ENCODE results near the gene MYO10.

MYO10 gene

DNA sequence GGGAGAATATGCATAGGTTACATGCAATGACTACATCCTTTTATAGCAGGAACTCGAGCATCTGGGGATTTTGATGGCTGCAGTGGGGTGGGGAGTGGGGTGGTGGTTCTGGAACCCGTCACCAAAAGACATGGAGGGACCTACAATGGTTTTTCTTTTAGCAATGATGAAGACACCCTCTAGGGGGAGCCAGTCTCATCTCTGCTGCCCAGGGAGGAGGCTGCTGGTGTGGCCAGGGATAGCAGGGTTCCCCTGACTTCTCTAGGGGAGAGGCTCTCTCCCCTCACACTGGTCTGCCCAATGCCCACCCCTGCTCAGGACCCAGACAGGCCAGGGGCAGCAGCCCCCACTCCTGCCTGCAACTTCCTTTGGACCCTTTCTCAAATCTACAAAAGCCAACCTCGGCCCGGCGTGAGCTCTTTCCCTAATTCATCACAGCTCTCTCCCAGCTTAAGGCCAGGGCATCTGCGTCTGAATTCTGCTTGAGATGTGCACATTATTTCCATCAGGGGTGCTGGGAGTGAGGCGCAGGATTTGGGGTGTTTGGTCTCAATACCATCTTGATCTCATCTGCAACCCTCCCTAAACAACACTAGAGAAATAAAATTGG lies 245.7 kb downstream of the MYO10 start:
- H3K9me3 ChIP-seq (ENCODE audit: control insufficient read depth, insufficient read depth, low read depth, low read length) = no peaks in the 10 kb centered on the region
- no peak overlapping the region for H3K27ac ChIP-seq (ENCODE audit: low read depth, low read length)
- H3K27me3 ChIP-seq (ENCODE audit: control insufficient read depth, insufficient read depth, low read length) = no peaks in the 10 kb centered on the region
- peaks cover 88% of the 10 kb centered on the region for H3K36me3 ChIP-seq (ENCODE audit: control insufficient read depth, insufficient read depth, low read length)
- H3K4me1 ChIP-seq (ENCODE audit: control insufficient read depth, insufficient read depth, low read length) = no peaks in the 10 kb centered on the region
- H3K9ac ChIP-seq (ENCODE audit: low read length) = no peak overlapping the region
- H3K4me3 ChIP-seq (ENCODE audit: low read depth, low read length) = no peak overlapping the region

DNA sequence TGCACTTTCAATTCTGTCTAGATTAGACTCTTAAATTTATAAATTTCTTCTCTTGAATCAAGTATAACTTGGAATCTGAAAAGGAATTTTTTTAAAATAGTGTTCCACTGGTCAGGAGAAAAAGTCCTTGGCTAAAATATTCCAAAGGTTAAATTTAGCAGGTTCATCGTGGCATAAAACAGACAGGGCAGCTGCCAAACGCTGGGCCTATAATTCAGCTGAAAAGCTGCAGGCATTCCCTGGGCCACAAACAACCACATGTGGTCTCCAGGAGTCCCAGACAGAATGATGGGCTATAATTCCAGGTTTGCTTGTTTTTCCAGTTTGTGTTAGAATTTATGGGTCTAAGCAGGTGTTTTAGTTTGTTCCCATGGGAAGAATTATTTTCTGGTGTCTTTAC lies 248.2 kb downstream of the MYO10 start:
- Histone ChIP-seq H3K27ac (ENCODE audit: low read depth, low read length) (no peak overlapping the region), H3K9me3 (ENCODE audit: control insufficient read depth, insufficient read depth, low read depth, low read length) (no peaks in the 10 kb centered on the region), H3K27me3 (ENCODE audit: control insufficient read depth, insufficient read depth, low read length) (no peaks in the 10 kb centered on the region), H3K4me3 (ENCODE audit: low read depth, low read length) (no peak overlapping the region), H3K4me1 (ENCODE audit: control insufficient read depth, insufficient read depth, low read length) (no peaks in the 10 kb centered on the region), H3K36me3 (ENCODE audit: control insufficient read depth, insufficient read depth, low read length) (peaks cover 88% of the 10 kb centered on the region), H3K9ac (ENCODE audit: low read length) (no peak overlapping the region)

DNA sequence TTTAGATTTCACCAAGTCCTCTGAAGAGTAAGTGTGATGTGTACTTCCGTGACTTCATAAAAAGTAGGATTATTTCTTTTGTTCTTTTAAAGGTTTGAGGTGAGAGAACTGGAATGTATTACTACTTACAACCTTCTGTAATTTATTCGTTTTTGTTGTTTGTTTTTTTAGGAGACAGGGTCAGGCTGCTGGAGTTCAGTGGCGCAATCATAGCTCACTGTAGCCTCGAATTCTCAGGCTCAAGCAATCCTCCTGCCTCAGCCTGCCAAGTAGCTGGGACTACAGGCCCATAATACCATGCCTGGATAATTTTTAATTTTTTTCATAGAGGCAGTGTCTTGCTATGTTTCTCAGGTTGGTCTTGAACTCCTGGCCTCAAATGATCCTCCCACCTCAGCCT lies 251.0 kb downstream of the MYO10 start:
- no peak overlapping the region for H3K9ac ChIP-seq (ENCODE audit: low read length)
- no peaks in the 10 kb centered on the region for H3K9me3 ChIP-seq (ENCODE audit: control insufficient read depth, insufficient read depth, low read depth, low read length)
- no peak overlapping the region for H3K4me3 ChIP-seq (ENCODE audit: low read depth, low read length)
- H3K4me1 ChIP-seq (ENCODE audit: control insufficient read depth, insufficient read depth, low read length) = no peaks in the 10 kb centered on the region
- peaks cover 99% of the 10 kb centered on the region for H3K36me3 ChIP-seq (ENCODE audit: control insufficient read depth, insufficient read depth, low read length)
- H3K27me3 ChIP-seq (ENCODE audit: control insufficient read depth, insufficient read depth, low read length) = no peaks in the 10 kb centered on the region
- no peak overlapping the region for H3K27ac ChIP-seq (ENCODE audit: low read depth, low read length)

DNA sequence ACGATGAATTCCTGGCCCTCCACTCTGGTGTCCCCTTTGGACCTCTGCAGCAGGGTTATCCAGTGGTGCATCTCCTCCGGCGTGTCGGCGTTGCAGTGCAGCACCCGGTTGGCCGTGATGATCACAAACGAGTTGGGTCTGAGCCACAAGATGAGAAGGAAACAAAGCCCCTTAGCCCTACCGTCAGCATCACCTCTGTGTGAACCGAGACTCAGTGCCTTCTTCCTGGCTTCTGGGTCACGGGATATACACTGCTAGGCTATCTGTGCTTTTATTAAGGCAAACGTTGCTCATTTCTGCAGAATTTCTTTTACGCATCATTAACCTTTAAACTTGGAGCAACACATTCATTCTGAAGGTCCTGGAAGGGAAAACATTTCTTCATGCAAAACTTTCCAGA lies 254.2 kb downstream of the MYO10 start:
- Histone ChIP-seq H3K9ac (ENCODE audit: low read length) (no peak overlapping the region), H3K9me3 (ENCODE audit: control insufficient read depth, insufficient read depth, low read depth, low read length) (no peaks in the 10 kb centered on the region), H3K4me1 (ENCODE audit: control insufficient read depth, insufficient read depth, low read length) (no peaks in the 10 kb centered on the region), H3K27me3 (ENCODE audit: control insufficient read depth, insufficient read depth, low read length) (no peaks in the 10 kb centered on the region), H3K4me3 (ENCODE audit: low read depth, low read length) (no peak overlapping the region), H3K27ac (ENCODE audit: low read depth, low read length) (no peak overlapping the region), H3K36me3 (ENCODE audit: control insufficient read depth, insufficient read depth, low read length) (peaks cover 97% of the 10 kb centered on the region)

DNA sequence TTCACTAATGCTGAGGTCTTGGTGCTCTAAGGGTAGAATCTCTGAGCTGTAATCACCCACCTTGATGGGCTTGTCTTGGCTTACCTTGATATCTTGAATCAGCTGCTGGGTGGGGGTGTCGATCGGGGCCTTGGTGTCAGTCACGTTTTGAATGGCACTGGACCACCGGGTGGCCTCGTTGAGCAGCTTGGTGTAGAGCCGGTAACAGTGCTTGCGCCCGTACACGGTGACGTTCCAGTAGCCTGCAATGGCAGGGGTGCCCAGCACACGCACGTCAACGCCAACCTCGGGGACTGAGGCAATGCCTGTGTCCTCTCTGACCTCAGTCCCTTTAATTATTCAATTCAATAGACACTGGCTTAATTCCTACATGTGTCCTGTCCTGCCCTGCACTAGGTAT lies 256.2 kb downstream of the MYO10 start:
- Histone ChIP-seq H3K27ac (ENCODE audit: low read depth, low read length) (no peak overlapping the region), H3K36me3 (ENCODE audit: control insufficient read depth, insufficient read depth, low read length) (peaks cover 98% of the 10 kb centered on the region), H3K9me3 (ENCODE audit: control insufficient read depth, insufficient read depth, low read depth, low read length) (no peaks in the 10 kb centered on the region), H3K4me3 (ENCODE audit: low read depth, low read length) (no peak overlapping the region), H3K27me3 (ENCODE audit: control insufficient read depth, insufficient read depth, low read length) (no peaks in the 10 kb centered on the region), H3K4me1 (ENCODE audit: control insufficient read depth, insufficient read depth, low read length) (no peaks in the 10 kb centered on the region), H3K9ac (ENCODE audit: low read length) (no peak overlapping the region)

DNA sequence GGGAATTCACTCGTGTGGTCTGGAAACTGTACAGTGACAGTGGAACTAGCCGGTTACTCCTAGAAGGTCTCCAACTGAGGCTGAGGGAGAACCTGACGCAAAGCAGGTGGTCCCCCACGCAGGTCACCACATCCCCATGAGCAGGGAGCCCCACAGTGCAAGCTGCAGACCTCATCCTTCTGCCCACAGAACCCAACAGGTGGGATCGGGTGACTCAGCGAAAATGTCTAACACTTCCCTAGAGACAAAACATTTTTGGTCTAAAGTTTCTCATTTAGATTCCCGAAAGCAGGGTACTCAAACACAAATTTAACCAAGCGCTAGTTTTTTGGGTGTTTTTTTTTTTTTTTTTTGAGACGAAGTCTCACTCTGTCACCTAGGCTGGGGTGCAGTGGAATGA lies 256.9 kb downstream of the MYO10 start:
- Histone ChIP-seq H3K4me3 (ENCODE audit: low read depth, low read length) (no peak overlapping the region), H3K9ac (ENCODE audit: low read length) (no peak overlapping the region), H3K27me3 (ENCODE audit: control insufficient read depth, insufficient read depth, low read length) (no peaks in the 10 kb centered on the region), H3K27ac (ENCODE audit: low read depth, low read length) (no peak overlapping the region), H3K9me3 (ENCODE audit: control insufficient read depth, insufficient read depth, low read depth, low read length) (no peaks in the 10 kb centered on the region), H3K36me3 (ENCODE audit: control insufficient read depth, insufficient read depth, low read length) (peaks cover 97% of the 10 kb centered on the region), H3K4me1 (ENCODE audit: control insufficient read depth, insufficient read depth, low read length) (no peaks in the 10 kb centered on the region)

DNA sequence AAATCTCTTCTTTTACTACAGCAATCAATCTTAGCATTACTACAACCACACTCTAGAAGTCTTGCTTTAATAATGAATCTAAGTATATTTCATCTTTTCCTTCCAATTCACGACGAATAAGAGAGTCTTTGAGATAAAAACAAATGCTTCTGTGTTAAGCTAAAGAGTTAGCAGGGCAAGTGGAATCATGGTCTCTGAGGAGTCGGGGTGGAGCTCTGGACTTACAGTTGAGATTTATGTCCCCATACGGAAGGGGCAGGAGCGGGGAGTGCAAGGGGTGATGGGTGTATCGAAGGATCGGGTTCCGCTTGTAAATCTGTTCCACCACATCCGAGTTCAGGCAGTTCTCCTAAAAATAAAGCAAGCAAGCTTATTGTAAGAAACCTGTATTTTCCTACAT lies 260.3 kb downstream of the MYO10 start:
- Histone ChIP-seq H3K9ac (ENCODE audit: low read length) (no peak overlapping the region), H3K27me3 (ENCODE audit: control insufficient read depth, insufficient read depth, low read length) (no peaks in the 10 kb centered on the region), H3K36me3 (ENCODE audit: control insufficient read depth, insufficient read depth, low read length) (peaks cover 95% of the 10 kb centered on the region), H3K9me3 (ENCODE audit: control insufficient read depth, insufficient read depth, low read depth, low read length) (no peaks in the 10 kb centered on the region), H3K27ac (ENCODE audit: low read depth, low read length) (no peak overlapping the region), H3K4me1 (ENCODE audit: control insufficient read depth, insufficient read depth, low read length) (no peaks in the 10 kb centered on the region), H3K4me3 (ENCODE audit: low read depth, low read length) (no peak overlapping the region)

DNA sequence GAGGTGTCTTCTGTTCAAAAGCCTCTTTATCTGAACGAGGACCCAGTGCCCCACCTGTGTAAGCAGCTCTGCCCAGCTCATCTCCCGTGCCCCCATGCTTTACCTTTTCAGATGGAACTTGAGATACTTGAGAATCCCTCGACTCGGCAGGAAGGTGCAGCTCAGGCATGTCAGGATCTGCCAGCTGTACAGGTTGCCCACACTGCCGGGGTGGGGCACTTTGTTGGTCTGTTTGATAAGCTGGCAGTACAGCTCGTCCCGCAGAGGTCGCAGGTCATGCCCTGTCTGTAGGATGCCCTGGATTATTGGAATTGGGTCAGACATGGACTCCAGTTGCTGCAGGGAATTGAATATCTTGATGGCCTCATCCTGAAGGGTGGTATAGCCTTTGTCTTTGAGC lies 261.3 kb downstream of the MYO10 start:
- Histone ChIP-seq H3K9me3 (ENCODE audit: control insufficient read depth, insufficient read depth, low read depth, low read length) (no peaks in the 10 kb centered on the region), H3K9ac (ENCODE audit: low read length) (no peak overlapping the region), H3K27ac (ENCODE audit: low read depth, low read length) (no peak overlapping the region), H3K4me3 (ENCODE audit: low read depth, low read length) (no peak overlapping the region), H3K27me3 (ENCODE audit: control insufficient read depth, insufficient read depth, low read length) (no peaks in the 10 kb centered on the region), H3K36me3 (ENCODE audit: control insufficient read depth, insufficient read depth, low read length) (peaks cover 95% of the 10 kb centered on the region), H3K4me1 (ENCODE audit: control insufficient read depth, insufficient read depth, low read length) (no peaks in the 10 kb centered on the region)

DNA sequence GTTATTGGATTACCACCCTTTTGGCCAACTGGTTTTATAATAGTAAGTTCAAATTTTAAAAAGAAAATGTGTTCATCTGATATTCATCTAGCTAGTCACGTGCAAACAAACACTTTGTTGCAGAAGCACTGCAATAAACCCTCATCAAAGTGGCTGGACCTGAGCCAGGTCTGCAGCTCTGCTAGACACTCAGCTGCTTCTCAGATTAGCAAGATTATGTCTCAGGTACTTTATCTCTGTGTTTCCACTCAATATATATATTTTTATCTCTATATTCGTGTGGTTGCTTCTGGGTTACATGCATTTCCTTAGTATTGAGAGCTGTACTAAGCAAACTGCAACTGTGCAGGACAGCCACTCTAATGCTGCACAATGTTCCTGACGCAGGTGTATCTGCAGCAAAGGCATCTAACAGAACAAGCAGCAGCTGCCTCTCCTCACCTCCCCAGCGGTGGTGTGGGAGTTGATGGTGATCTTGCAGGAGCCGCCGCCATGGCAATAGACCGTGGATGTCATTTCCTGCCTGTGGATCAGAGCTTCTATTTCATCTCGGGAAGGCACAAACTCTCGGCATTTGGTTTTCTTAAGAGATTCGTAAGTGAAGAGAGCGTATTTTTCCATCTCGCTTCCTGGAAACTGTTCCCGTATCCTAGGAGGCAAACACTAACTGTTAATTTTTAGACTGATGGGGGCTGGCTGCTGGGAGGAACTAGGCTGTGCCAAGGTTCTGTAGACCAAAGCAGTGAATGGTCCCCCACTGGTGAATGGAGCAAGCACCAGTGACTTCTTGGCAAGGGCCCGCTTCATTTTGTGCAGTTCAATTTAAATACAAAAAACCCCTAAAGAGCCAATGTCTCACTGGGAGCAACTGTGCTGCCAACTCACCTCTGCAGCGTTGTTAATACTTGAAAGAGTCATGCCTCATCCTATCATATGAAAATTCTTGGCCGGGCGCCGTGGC lies 262.6 kb downstream of the MYO10 start:
- H3K4me3 ChIP-seq (ENCODE audit: low read depth, low read length) = no peak overlapping the region
- peaks cover 94% of the 10 kb centered on the region for H3K36me3 ChIP-seq (ENCODE audit: control insufficient read depth, insufficient read depth, low read length)
- H3K27ac ChIP-seq (ENCODE audit: low read depth, low read length) = no peak overlapping the region
- no peaks in the 10 kb centered on the region for H3K9me3 ChIP-seq (ENCODE audit: control insufficient read depth, insufficient read depth, low read depth, low read length)
- H3K4me1 ChIP-seq (ENCODE audit: control insufficient read depth, insufficient read depth, low read length) = no peaks in the 10 kb centered on the region
- no peaks in the 10 kb centered on the region for H3K27me3 ChIP-seq (ENCODE audit: control insufficient read depth, insufficient read depth, low read length)
- H3K9ac ChIP-seq (ENCODE audit: low read length) = no peak overlapping the region

DNA sequence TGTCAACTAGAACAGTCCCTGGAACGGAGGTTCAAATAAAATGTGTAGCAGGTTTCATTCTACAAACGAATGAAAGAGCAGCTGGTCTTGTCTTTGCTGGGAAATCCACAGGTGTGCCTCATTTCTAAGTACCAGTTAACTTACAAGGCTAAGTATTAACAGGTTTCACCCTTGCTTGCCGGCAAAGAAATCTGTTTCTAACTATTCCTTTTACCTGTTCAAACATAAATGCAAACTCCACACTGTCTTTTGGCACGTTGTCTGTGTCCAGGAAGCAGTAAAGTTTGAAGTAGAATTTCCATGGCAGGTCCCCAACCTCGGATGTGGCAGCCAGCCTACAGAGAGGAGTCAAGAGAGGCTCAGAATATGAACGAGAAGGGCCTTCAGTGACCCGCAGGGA lies 264.9 kb downstream of the MYO10 start:
- Histone ChIP-seq H3K9me3 (ENCODE audit: control insufficient read depth, insufficient read depth, low read depth, low read length) (no peaks in the 10 kb centered on the region), H3K27ac (ENCODE audit: low read depth, low read length) (no peak overlapping the region), H3K27me3 (ENCODE audit: control insufficient read depth, insufficient read depth, low read length) (no peaks in the 10 kb centered on the region), H3K36me3 (ENCODE audit: control insufficient read depth, insufficient read depth, low read length) (peaks cover 96% of the 10 kb centered on the region), H3K4me3 (ENCODE audit: low read depth, low read length) (no peak overlapping the region), H3K4me1 (ENCODE audit: control insufficient read depth, insufficient read depth, low read length) (no peaks in the 10 kb centered on the region), H3K9ac (ENCODE audit: low read length) (no peak overlapping the region)

DNA sequence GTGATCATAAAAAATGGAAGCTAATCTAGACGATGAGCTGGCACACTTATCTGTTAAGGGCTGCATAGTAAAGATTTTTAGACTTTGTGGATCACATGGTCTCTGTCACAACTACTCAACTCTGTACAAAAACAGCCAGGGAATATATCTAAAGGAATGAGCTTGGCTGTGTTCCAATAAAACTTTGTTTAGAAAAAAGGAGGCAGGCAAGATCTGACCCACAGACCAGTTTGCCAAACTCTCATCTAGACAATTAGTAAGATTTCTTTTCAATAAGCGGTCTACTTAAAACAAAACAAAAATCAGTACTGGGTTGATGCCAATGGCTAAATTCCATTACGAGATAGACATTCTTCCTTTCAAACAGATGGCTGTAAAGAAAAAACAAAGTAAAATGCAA lies 266.3 kb downstream of the MYO10 start:
- no peak overlapping the region for H3K27ac ChIP-seq (ENCODE audit: low read depth, low read length)
- no peak overlapping the region for H3K9ac ChIP-seq (ENCODE audit: low read length)
- no peak overlapping the region for H3K4me3 ChIP-seq (ENCODE audit: low read depth, low read length)
- peaks cover 95% of the 10 kb centered on the region for H3K36me3 ChIP-seq (ENCODE audit: control insufficient read depth, insufficient read depth, low read length)
- H3K9me3 ChIP-seq (ENCODE audit: control insufficient read depth, insufficient read depth, low read depth, low read length) = no peaks in the 10 kb centered on the region
- no peaks in the 10 kb centered on the region for H3K4me1 ChIP-seq (ENCODE audit: control insufficient read depth, insufficient read depth, low read length)
- no peaks in the 10 kb centered on the region for H3K27me3 ChIP-seq (ENCODE audit: control insufficient read depth, insufficient read depth, low read length)

All from HUES6 (cell line).